Activated gamma-delta T cell treated with anti-CD3 and anti-CD28 coated beads, Interleukin-2, amount 50 U/mL, for 16 hours (primary cell): ENCODE measurements around the gene MED13.
"Not testable (repeated sequence)": the region's sequence is repeated elsewhere in the genome, so short reads cannot be mapped to it uniquely, and the experiment has no call there.

ENCODE experiments used
- DNase-seq: peaks from one replicate; pipeline ENCODE4 v3.0.0-alpha.2; 2020; ENCODE audit warnings: low read depth

The MED13 gene

GRCh38 chr17:62086737-62087136 lies 21.7 kb upstream of the MED13 start:
- no peak for DNase-seq

- no peak for DNase-seq
Observed at GRCh38 chr17:62085511-62086408, 20.7 kb upstream of the MED13 start.

GRCh38 chr17:62084585-62084984 lies 19.5 kb upstream of the MED13 start:
- DNase-seq, result no peak

GRCh38 chr17:62083651-62084050 lies 18.6 kb upstream of the MED13 start:
- DNase-seq, result no peak

GRCh38 chr17:62080647-62081046 lies 15.6 kb upstream of the MED13 start:
- DNase-seq, result no peak

- no peak for DNase-seq
Observed at GRCh38 chr17:62078009-62078408, 12.9 kb upstream of the MED13 start.

- no peak for DNase-seq
Observed at GRCh38 chr17:62076864-62077788, 12.0 kb upstream of the MED13 start.

GRCh38 chr17:62075308-62075815 lies 10.3 kb upstream of the MED13 start:
- DNase-seq, result no peak

GRCh38 chr17:62073993-62074392 lies 8.9 kb upstream of the MED13 start:
- DNase-seq, result no peak

GRCh38 chr17:62072855-62073254 lies 7.8 kb upstream of the MED13 start:
- DNase-seq, result not testable (repeated sequence)

- DNase-seq, result no peak
Observed at GRCh38 chr17:62070900-62071299, 5.8 kb upstream of the MED13 start.

- no peak for DNase-seq
Observed at GRCh38 chr17:62067165-62068145, 2.4 kb upstream of the MED13 start.

- peak; percentile 98 for DNase-seq
Observed at GRCh38 chr17:62065611-62066468, 762 bp upstream of the MED13 start.

- DNase-seq, result no peak
Observed at GRCh38 chr17:62064029-62064790, 868 bp downstream of the MED13 start.

GRCh38 chr17:62062944-62063343 lies 2.1 kb downstream of the MED13 start:
- no peak for DNase-seq

GRCh38 chr17:62062302-62062701 lies 2.8 kb downstream of the MED13 start:
- no peak for DNase-seq

GRCh38 chr17:62059414-62059813 lies 5.7 kb downstream of the MED13 start:
- no peak for DNase-seq

- DNase-seq, result no peak
Observed at GRCh38 chr17:62058611-62059010, 6.5 kb downstream of the MED13 start.

- no peak for DNase-seq
Observed at GRCh38 chr17:62057696-62058095, 7.4 kb downstream of the MED13 start.
